SK-N-MC (cell line): ENCODE measurements around the gene GPR158.

ENCODE experiments used
- EZH2 ChIP-seq: fragments of 200-600 bp; sonication (generic); IDR thresholded peaks from one replicate; pipeline ENCODE4 v1.6.1; 2017; ENCODE audit warnings: antibody characterized with exemption
- POLR2AphosphoS5 ChIP-seq: IDR thresholded peaks from 2 replicates; pipeline ENCODE4 v1.6.1; 2012; ENCODE audit warnings: mild to moderate bottlenecking, low read depth, low read length, borderline replicate concordance

- TF ChIP-seq POLR2AphosphoS5: no peak
- TF ChIP-seq EZH2: no peak
Measured at GRCh38 chr10:25629333-25629732, 454.5 kb downstream of the GPR158 start.
